Germinal center (tissue), 1 donor: ENCODE results near the gene CEP170.

Experiments
- DNase-seq: peaks from one replicate; pipeline ENCODE4 v3.0.0; 2012; ENCODE audit warnings: mixed read lengths, low spot score

Gene CEP170

GRCh38 chr1:243267914-243268653 is 13.0 kb upstream of the CEP170 start:
- no peak for DNase-seq

GRCh38 chr1:243267471-243267880 is 12.4 kb upstream of the CEP170 start:
- DNase-seq: no peak

GRCh38 chr1:243266231-243266630 is 11.2 kb upstream of the CEP170 start:
- no peak for DNase-seq

GRCh38 chr1:243264717-243265116 is 9.6 kb upstream of the CEP170 start:
- DNase-seq: no peak

GRCh38 chr1:243261390-243261789 is 6.3 kb upstream of the CEP170 start:
- no peak for DNase-seq

- DNase-seq: no peak
These were observed 5.3 kb upstream of the CEP170 start for GRCh38 chr1:243260221-243260880.

GRCh38 chr1:243258731-243259130 is 3.6 kb upstream of the CEP170 start:
- DNase-seq: no peak

GRCh38 chr1:243257189-243257588 is 2.1 kb upstream of the CEP170 start:
- DNase-seq: no peak

- no peak for DNase-seq
These were observed 1.5 kb upstream of the CEP170 start for GRCh38 chr1:243256590-243256989.

GRCh38 chr1:243255791-243256512 is 871 bp upstream of the CEP170 start, which contains the start of gene SDCCAG8:
Gene SDCCAG8, plus strand, starts transcription at chr1:243256041. Its CDS starts 133 bp downstream, at chr1:243256174.
- peak; percentile 93 for DNase-seq

- peak; percentile 64 for DNase-seq
These were observed 701 bp downstream of the CEP170 start for GRCh38 chr1:243254233-243254926.

GRCh38 chr1:243253926-243254232 is 1.2 kb downstream of the CEP170 start:
- DNase-seq: no peak

GRCh38 chr1:243253211-243253925 is 1.7 kb downstream of the CEP170 start:
- DNase-seq: no peak

GRCh38 chr1:243251539-243251938 is 3.5 kb downstream of the CEP170 start:
- no peak for DNase-seq

- no peak for DNase-seq
These were observed 5.0 kb downstream of the CEP170 start for GRCh38 chr1:243250102-243250501.

GRCh38 chr1:243249214-243249613 is 5.9 kb downstream of the CEP170 start:
- no peak for DNase-seq

GRCh38 chr1:243247901-243248300 is 7.2 kb downstream of the CEP170 start:
- DNase-seq: no peak

GRCh38 chr1:243246916-243247315 is 8.2 kb downstream of the CEP170 start:
- DNase-seq: peak; percentile 31

GRCh38 chr1:243244432-243244841 is 10.6 kb downstream of the CEP170 start:
- no peak for DNase-seq

GRCh38 chr1:243236604-243237252 is 18.4 kb downstream of the CEP170 start:
- DNase-seq: no peak

- DNase-seq: no peak
These were observed 20.0 kb downstream of the CEP170 start for GRCh38 chr1:243234978-243235647.
